Activated CD8-positive, alpha-beta T cell treated with anti-CD3 and anti-CD28 coated beads, Interleukin-2, amount 10 ng/mL, durations not matched to agents 7 days and 5 days (primary cell): Measurements from ENCODE around the gene LXN. TPM values are rescaled to one million over a fixed set of nuclear protein-coding genes. Genes with fewer than 3 reads are reported as not detected.

ENCODE experiments used
- ATAC-seq: fragments of 150-1000 bp; cut with Tn5 transposase; one replicate; pipeline ENCODE4 v1.10.0; 2021; ENCODE audit warnings: moderate library complexity
- CTCF ChIA-PET: fragments of 350-600 bp; sonication (Branson Sonifier 250); formaldehyde crosslinking; loops from one replicate; lab custom pipeline; 2021; ENCODE audit warnings: antibody characterized with exemption; lab: Charles Lee
- POLR2A ChIA-PET: fragments of 350-600 bp; sonication (Branson Sonifier 250); formaldehyde crosslinking; loops from one replicate; lab custom pipeline; 2021; ENCODE audit warnings: antibody characterized with exemption; lab: Charles Lee
- DNase-seq: peaks from one replicate; pipeline ENCODE4 v3.0.0-alpha.2; 2020
- H3K27ac Mint-ChIP-seq: one replicate; pipeline ENCODE4 v1.8.0; 2021; ENCODE audit warnings: mild to moderate bottlenecking, mixed read lengths
- H3K27me3 Mint-ChIP-seq: one replicate; pipeline ENCODE4 v1.8.0; 2021; ENCODE audit warnings: low read depth, mixed read lengths
- H3K36me3 Mint-ChIP-seq: one replicate; pipeline ENCODE4 v1.8.0; 2021; ENCODE audit warnings: low read depth, mixed read lengths
- H3K4me1 Mint-ChIP-seq: one replicate; pipeline ENCODE4 v1.8.0; 2021; ENCODE audit warnings: low read depth, mixed read lengths
- H3K4me3 Mint-ChIP-seq: one replicate; pipeline ENCODE4 v1.8.0; 2021; ENCODE audit warnings: mild to moderate bottlenecking, mixed read lengths
- H3K9me3 Mint-ChIP-seq: one replicate; pipeline ENCODE4 v1.8.0; 2022; ENCODE audit warnings: mixed read lengths; ENCODE audit not compliant: insufficient read depth
- total RNA-seq, 2 experiments: library from RNA; stranded (reverse); gene quantifications; one replicate each; pipeline ENCODE4 v1.2.3, GENCODE V29; 2021

The LXN gene
- total RNA-seq = 1 to 10 TPM; 8.7 to 9.4 TPM

GRCh38 chr3:158672215-158673176 lies at the start of gene LXN:
Gene LXN, minus strand, starts transcription at chr3:158672648. Its CDS starts 170 bp downstream, at chr3:158672478.
- peak; percentile 87 for DNase-seq
- H3K4me3 Mint-ChIP-seq = peak within 1 kb of the TSS; percentile 91

GRCh38 chr3:158722108-158722507 lies 49.7 kb upstream of the LXN start:
- Mint-ChIP-seq H3K36me3 (peaks cover 17% of the 10 kb centered on the region), H3K27me3 (no peaks in the 10 kb centered on the region), H3K9me3 (no peaks in the 10 kb centered on the region), H3K27ac (no peak overlapping the region), H3K4me3 (no peak overlapping the region), H3K4me1 (peaks cover 12% of the 10 kb centered on the region)
- ATAC-seq (no peak), DNase-seq (no peak)
- POLR2A ChIA-PET = interaction anchor here (1.2 kb wide), 1 partner anchor 9 kb away, joined by 3 read pairs; no protein-coding TSS in a partner anchor
- CTCF ChIA-PET = interaction anchor here (0.9 to 3.0 kb wide), 2 partner anchors 62 to 68 kb away, joined by 3 to 12 read pairs; no protein-coding TSS in a partner anchor

More at GRCh38 chr3:158672215-158673176, at the start of gene LXN:
- POLR2A ChIA-PET = interaction anchor here (1.0 to 1.6 kb wide), 3 partner anchors 12 to 129 kb away, joined by 3 to 6 read pairs (median 5); partner anchors contain the start of genes GFM1 and MFSD1
- Mint-ChIP-seq H3K27ac (peak within 1 kb of the TSS; percentile 93), H3K36me3 (peaks cover 30% of the 10 kb centered on the region), H3K9me3 (no peaks in the 10 kb centered on the region), H3K4me1 (peaks cover 29% of the 10 kb centered on the region), H3K27me3 (no peaks in the 10 kb centered on the region)
- peak; percentile 100 for ATAC-seq
- CTCF ChIA-PET = interaction anchor here (0.7 to 6.2 kb wide), 12 partner anchors 8 to 1333 kb away, joined by 3 to 61 read pairs (median 4); partner anchors contain the start of gene GFM1

GRCh38 chr3:158718490-158719170 lies 46.2 kb upstream of the LXN start:
- ChIA-PET CTCF (interaction anchor here (1.2 to 3.7 kb wide), 3 partner anchors 9 to 76 kb away, joined by 4 to 24 read pairs (median 6); partner anchors contain the start of gene GFM1), POLR2A (no interaction called here)
- Mint-ChIP-seq H3K9me3 (no peaks in the 10 kb centered on the region), H3K4me1 (peaks cover 12% of the 10 kb centered on the region), H3K27ac (no peak overlapping the region), H3K4me3 (no peak overlapping the region), H3K36me3 (peaks cover 17% of the 10 kb centered on the region), H3K27me3 (no peaks in the 10 kb centered on the region)
- DNase-seq (no peak), ATAC-seq (no peak)

GRCh38 chr3:158717576-158717975 lies 45.1 kb upstream of the LXN start:
- Mint-ChIP-seq H3K36me3 (peaks cover 24% of the 10 kb centered on the region), H3K4me3 (no peak overlapping the region), H3K9me3 (no peaks in the 10 kb centered on the region), H3K27ac (no peak overlapping the region), H3K4me1 (peaks cover 7% of the 10 kb centered on the region), H3K27me3 (no peaks in the 10 kb centered on the region)
- DNase-seq (no peak), ATAC-seq (no peak)
- ChIA-PET CTCF (interaction anchor here (1.6 to 3.7 kb wide), 2 partner anchors 10 to 77 kb away, joined by 4 to 24 read pairs; no protein-coding TSS in a partner anchor), POLR2A (no interaction called here)

- Mint-ChIP-seq H3K36me3 (peaks cover 27% of the 10 kb centered on the region), H3K4me1 (peaks cover 7% of the 10 kb centered on the region), H3K27ac (no peak overlapping the region), H3K27me3 (no peaks in the 10 kb centered on the region), H3K9me3 (no peaks in the 10 kb centered on the region), H3K4me3 (no peak overlapping the region)
- ChIA-PET CTCF (interaction anchor here (1.3 to 2.1 kb wide), 4 partner anchors 14 to 82 kb away, joined by 3 to 19 read pairs (median 4); partner anchors contain the start of gene LXN), POLR2A (interaction anchor here (0.6 to 1.0 kb wide), 2 partner anchors 10 to 60 kb away, joined by 3 read pairs; no protein-coding TSS in a partner anchor)
- ATAC-seq = no peak
- no peak for DNase-seq
Measured at GRCh38 chr3:158713094-158713499, 40.6 kb upstream of the LXN start.

- H3K4me1 Mint-ChIP-seq = peaks cover 7% of the 10 kb centered on the region
- no peak overlapping the region for H3K27ac Mint-ChIP-seq
- H3K27me3 Mint-ChIP-seq = no peaks in the 10 kb centered on the region
- no peak for DNase-seq
- POLR2A ChIA-PET = interaction anchor here (0.6 to 1.0 kb wide), 2 partner anchors 10 to 60 kb away, joined by 3 read pairs; no protein-coding TSS in a partner anchor
- no peak overlapping the region for H3K4me3 Mint-ChIP-seq
- ATAC-seq = no peak
- CTCF ChIA-PET = interaction anchor here (1.0 to 2.1 kb wide), 4 partner anchors 12 to 82 kb away, joined by 3 to 19 read pairs (median 4); no protein-coding TSS in a partner anchor
- no peaks in the 10 kb centered on the region for H3K9me3 Mint-ChIP-seq
- H3K36me3 Mint-ChIP-seq = peaks cover 25% of the 10 kb centered on the region
Measured at GRCh38 chr3:158712443-158712842, 40.0 kb upstream of the LXN start.

- ATAC-seq (no peak), DNase-seq (no peak)
- Mint-ChIP-seq H3K27ac (no peak overlapping the region), H3K27me3 (no peaks in the 10 kb centered on the region), H3K4me3 (no peak overlapping the region), H3K36me3 (peaks cover 22% of the 10 kb centered on the region), H3K4me1 (peaks cover 7% of the 10 kb centered on the region), H3K9me3 (no peaks in the 10 kb centered on the region)
- POLR2A ChIA-PET = interaction anchor here (0.5 kb wide), 1 partner anchor 90 kb away, joined by 3 read pairs; the partner anchor contains the start of gene MFSD1
- CTCF ChIA-PET = interaction anchor here (1.0 kb wide), 1 partner anchor 12 kb away, joined by 3 read pairs; no protein-coding TSS in a partner anchor
Measured at GRCh38 chr3:158711886-158712285, 39.4 kb upstream of the LXN start.

- CTCF ChIA-PET = interaction anchor here (1.6 kb wide), 1 partner anchor 79 kb away, joined by 3 read pairs; no protein-coding TSS in a partner anchor
- Mint-ChIP-seq H3K27ac (no peak overlapping the region), H3K36me3 (peaks cover 22% of the 10 kb centered on the region), H3K4me1 (peaks cover 7% of the 10 kb centered on the region), H3K4me3 (no peak overlapping the region), H3K9me3 (no peaks in the 10 kb centered on the region), H3K27me3 (no peaks in the 10 kb centered on the region)
- DNase-seq (no peak), ATAC-seq (no peak)
- POLR2A ChIA-PET = no interaction called here
Measured at GRCh38 chr3:158710601-158711000, 38.2 kb upstream of the LXN start.

GRCh38 chr3:158709666-158710083 lies 37.2 kb upstream of the LXN start:
- POLR2A ChIA-PET = no interaction called here
- H3K9me3 Mint-ChIP-seq = no peaks in the 10 kb centered on the region
- peaks cover 7% of the 10 kb centered on the region for H3K4me1 Mint-ChIP-seq
- H3K27ac Mint-ChIP-seq = no peak overlapping the region
- no peak overlapping the region for H3K4me3 Mint-ChIP-seq
- no peak for DNase-seq
- no peaks in the 10 kb centered on the region for H3K27me3 Mint-ChIP-seq
- CTCF ChIA-PET = interaction anchor here (1.6 kb wide), 1 partner anchor 80 kb away, joined by 3 read pairs; no protein-coding TSS in a partner anchor
- peaks cover 22% of the 10 kb centered on the region for H3K36me3 Mint-ChIP-seq
- ATAC-seq = no peak

GRCh38 chr3:158703566-158703965 lies 31.1 kb upstream of the LXN start:
- Mint-ChIP-seq H3K4me1 (peaks cover 6% of the 10 kb centered on the region), H3K36me3 (peaks cover 12% of the 10 kb centered on the region), H3K27ac (no peak overlapping the region), H3K4me3 (no peak overlapping the region), H3K9me3 (no peaks in the 10 kb centered on the region), H3K27me3 (no peaks in the 10 kb centered on the region)
- DNase-seq (no peak), ATAC-seq (no peak)
- POLR2A ChIA-PET = no interaction called here
- CTCF ChIA-PET = interaction anchor here (0.9 to 1.1 kb wide), 2 partner anchors 9 to 24 kb away, joined by 3 read pairs; no protein-coding TSS in a partner anchor
